HEK293 (cell line): Measurements from ENCODE around the gene YOD1.

Source experiments
- CTCF ChIA-PET: fragments of 350-600 bp; formaldehyde crosslinking; extraction: SDS; loops from one replicate; lab custom pipeline; 2021; ENCODE audit warnings: antibody characterized with exemption; lab: Yijun Ruan, JAX
- POLR2A ChIA-PET: fragments of 300-600 bp; formaldehyde crosslinking; extraction: SDS; loops from one replicate; lab custom pipeline; 2020; ENCODE audit warnings: antibody characterized with exemption, inconsistent platforms; lab: Yijun Ruan, JAX
- H3K27ac ChIP-seq: fragments of 200-500 bp; sonication (Bioruptor generic); 2 replicates; pipeline ENCODE4 v1.5.1; 2014; ENCODE audit warnings: low read depth, low read length, control low read depth, inconsistent platforms; ENCODE audit errors: extremely low read depth
- H3K36me3 ChIP-seq, 2 experiments: fragments of 200-500 bp in 1 of 2; sonication (Bioruptor generic) in 1 of 2; 1 replicate in 1 of 2; 2 replicates in 1 of 2; pipeline ENCODE4 v1.5.1; 2014 to 2017; ENCODE audit warnings: inconsistent platforms in 2 of 2, low read length in 2 of 2; ENCODE audit not compliant: control insufficient read depth in 2 of 2, insufficient read depth in 1 of 2
- H3K4me1 ChIP-seq: fragments of 200-500 bp; sonication (Bioruptor generic); 2 replicates; pipeline ENCODE4 v1.5.1; 2014; ENCODE audit warnings: mild to moderate bottlenecking, low read length, inconsistent platforms; ENCODE audit not compliant: control insufficient read depth, insufficient read depth
- H3K4me3 ChIP-seq: 2 replicates; pipeline ENCODE4 v1.5.1; 2011; ENCODE audit warnings: low read depth, mild to moderate bottlenecking, control low read depth, low read length, moderate library complexity
- H3K9me3 ChIP-seq: fragments of 200-500 bp; sonication (Bioruptor generic); 2 replicates; pipeline ENCODE4 v1.5.1; 2014; ENCODE audit warnings: low read depth, low read length, inconsistent platforms; ENCODE audit not compliant: control insufficient read depth, insufficient read depth
- ATF2 ChIP-seq: fragments of 450-650 bp; formaldehyde crosslinking; IDR thresholded peaks from 2 replicates; pipeline ENCODE4 v1.5.1; 2016; ENCODE audit warnings: missing biosample characterization, missing genetic modification characterization, low read depth
- BCL11A ChIP-seq: fragments of 450-650 bp; formaldehyde crosslinking; IDR thresholded peaks from 2 replicates; pipeline ENCODE4 v1.5.1; 2016; ENCODE audit warnings: low read depth, missing biosample characterization, missing genetic modification characterization
- REST ChIP-seq: fragments of 450-650 bp; formaldehyde crosslinking; IDR thresholded peaks from 2 replicates; pipeline ENCODE4 v1.5.1; 2016; ENCODE audit warnings: missing biosample characterization, missing genetic modification characterization
- SP2 ChIP-seq: fragments of 450-650 bp; formaldehyde crosslinking; IDR thresholded peaks from 2 replicates; pipeline ENCODE4 v1.5.1; 2016; ENCODE audit warnings: missing biosample characterization, missing genetic modification characterization
- TRIM28 ChIP-seq: IDR thresholded peaks from 2 replicates; pipeline ENCODE4 v1.6.1; 2011; ENCODE audit warnings: low read length, control low read depth, borderline replicate concordance
- TSHZ1 ChIP-seq: fragments of 450-650 bp; formaldehyde crosslinking; IDR thresholded peaks from 2 replicates; pipeline ENCODE4 v1.5.1; 2016; ENCODE audit warnings: missing biosample characterization, missing genetic modification characterization, borderline replicate concordance
- ZBTB21 ChIP-seq: fragments of 450-650 bp; formaldehyde crosslinking; IDR thresholded peaks from 2 replicates; pipeline ENCODE4 v1.5.1; 2017; ENCODE audit warnings: missing biosample characterization, missing genetic modification characterization
- ZBTB44 ChIP-seq: fragments of 450-650 bp; IDR thresholded peaks from 2 replicates; pipeline ENCODE4 v1.5.1; 2018; ENCODE audit warnings: missing biosample characterization, mild to moderate bottlenecking, missing genetic modification characterization
- ZFP3 ChIP-seq: fragments of 450-650 bp; formaldehyde crosslinking; IDR thresholded peaks from 2 replicates; pipeline ENCODE4 v1.5.1; 2016; ENCODE audit warnings: low read depth, missing biosample characterization, missing genetic modification characterization
- ZNF221 ChIP-seq: fragments of 450-650 bp; formaldehyde crosslinking; IDR thresholded peaks from 2 replicates; pipeline ENCODE4 v1.5.1; 2017; ENCODE audit warnings: missing biosample characterization, missing genetic modification characterization, borderline replicate concordance
- ZNF280C ChIP-seq: fragments of 450-650 bp; formaldehyde crosslinking; IDR thresholded peaks from 2 replicates; pipeline ENCODE4 v1.5.1; 2016; ENCODE audit warnings: missing biosample characterization, missing genetic modification characterization
- ZNF404 ChIP-seq: fragments of 450-650 bp; formaldehyde crosslinking; IDR thresholded peaks from 2 replicates; pipeline ENCODE4 v1.5.1; 2017; ENCODE audit warnings: missing biosample characterization, missing genetic modification characterization
- ZNF48 ChIP-seq: fragments of 450-650 bp; formaldehyde crosslinking; IDR thresholded peaks from 2 replicates; pipeline ENCODE4 v1.5.1; 2016; ENCODE audit warnings: missing biosample characterization, missing genetic modification characterization
- ZNF571 ChIP-seq: fragments of 450-650 bp; formaldehyde crosslinking; IDR thresholded peaks from 2 replicates; pipeline ENCODE4 v1.5.0; 2017; ENCODE audit warnings: missing biosample characterization, missing genetic modification characterization
- ZNF600 ChIP-seq: fragments of 450-650 bp; formaldehyde crosslinking; IDR thresholded peaks from 2 replicates; pipeline ENCODE4 v1.5.1; 2016; ENCODE audit warnings: missing biosample characterization, missing genetic modification characterization
- ZNF621 ChIP-seq: fragments of 450-650 bp; formaldehyde crosslinking; IDR thresholded peaks from 2 replicates; pipeline ENCODE4 v1.5.1; 2017; ENCODE audit warnings: missing biosample characterization, missing genetic modification characterization
- ZNF830 ChIP-seq: fragments of 450-650 bp; IDR thresholded peaks from 2 replicates; pipeline ENCODE4 v1.5.0; 2018; ENCODE audit warnings: missing biosample characterization, missing genetic modification characterization, low read depth, mild to moderate bottlenecking, moderate library complexity
- ZSCAN30 ChIP-seq: fragments of 450-650 bp; IDR thresholded peaks from 2 replicates; pipeline ENCODE4 v1.5.1; 2018; ENCODE audit warnings: missing biosample characterization, mild to moderate bottlenecking, missing genetic modification characterization, moderate library complexity

The YOD1 gene

GRCh38 chr1:207062058-207062457 is 11.1 kb upstream of the YOD1 start:
- peaks cover 0 to 42% of the 10 kb centered on the region in 2 experiments; a peak in 1 of 3 replicates for H3K36me3 ChIP-seq
- TF ChIP-seq ZNF404 (tag by site-specific recombination) (no peak), ZSCAN30 (tag by site-specific recombination) (no peak), ZNF830 (tag by site-specific recombination) (no peak), ZNF571 (tag by site-specific recombination) (no peak), ZBTB44 (tag by site-specific recombination) (no peak), REST (tag by site-specific recombination) (no peak)
- H3K4me3 ChIP-seq = no peak overlapping the region
- no peaks in the 10 kb centered on the region for H3K4me1 ChIP-seq
- H3K27ac ChIP-seq = no peak overlapping the region
- ChIA-PET CTCF (interaction anchor here (1.0 kb wide), 1 partner anchor 9 kb away, joined by 3 read pairs; the partner anchor contains the start of gene PFKFB2), POLR2A (no interaction called here)
- no peaks in the 10 kb centered on the region for H3K9me3 ChIP-seq

- no peak overlapping the region for H3K27ac ChIP-seq
- POLR2A ChIA-PET = interaction anchor here (0.6 kb wide), 2 partner anchors 17 to 801 kb away, joined by 3 to 4 read pairs; no protein-coding TSS in a partner anchor
- H3K4me3 ChIP-seq = no peak overlapping the region
- CTCF ChIA-PET = interaction anchor here (0.6 to 1.6 kb wide), 7 partner anchors 9 to 302 kb away, joined by 3 to 6 read pairs (median 4); no protein-coding TSS in a partner anchor
- no peaks in the 10 kb centered on the region for H3K9me3 ChIP-seq
- H3K36me3 ChIP-seq = peaks cover 0 to 37% of the 10 kb centered on the region in 2 experiments; a peak in 1 of 3 replicates
- TF ChIP-seq ATF2 (tag by site-specific recombination) (peak; percentile 88), ZNF600 (tag by site-specific recombination) (no peak)
- TF ChIP-seq, all 188 proteins: peak for 1
- no peaks in the 10 kb centered on the region for H3K4me1 ChIP-seq
Observed at GRCh38 chr1:207060596-207060995, 9.6 kb upstream of the YOD1 start.

- H3K27ac ChIP-seq = no peak overlapping the region
- H3K36me3 ChIP-seq = peaks cover 0 to 33% of the 10 kb centered on the region in 2 experiments; a peak in 1 of 3 replicates
- no peak overlapping the region for H3K4me3 ChIP-seq
- ChIA-PET CTCF (interaction anchor here (0.6 to 1.6 kb wide), 7 partner anchors 10 to 440 kb away, joined by 3 to 6 read pairs (median 4); no protein-coding TSS in a partner anchor), POLR2A (interaction anchor here (0.6 kb wide), 2 partner anchors 17 to 802 kb away, joined by 3 to 4 read pairs; no protein-coding TSS in a partner anchor)
- H3K4me1 ChIP-seq = no peaks in the 10 kb centered on the region
- H3K9me3 ChIP-seq = no peaks in the 10 kb centered on the region
- TF ChIP-seq ZFP3 (tag by site-specific recombination) = no peak
- no peak for TF ChIP-seq TSHZ1 (tag by site-specific recombination)
- TF ChIP-seq SP2 (tag by site-specific recombination) = no peak
- no peak for TF ChIP-seq ZNF221 (tag by site-specific recombination)
- TF ChIP-seq ZBTB21 (tag by site-specific recombination) = no peak
- TF ChIP-seq ZNF48 (tag by site-specific recombination) = no peak
- TF ChIP-seq ZNF621 (tag by site-specific recombination) = no peak
- no peak for TF ChIP-seq BCL11A
- TF ChIP-seq TRIM28 = no peak
- TF ChIP-seq ZNF280C (tag by site-specific recombination) = no peak
Observed at GRCh38 chr1:207059881-207060280, 8.9 kb upstream of the YOD1 start.
